ENCODE results near the gene RAB22A.
"Not testable (repeated sequence)": the region's sequence is repeated elsewhere in the genome, so short reads cannot be mapped to it uniquely, and the experiment has no call there.

RAB22A gene

GRCh38 chr20:58406422-58407001, 97.0 kb downstream of the RAB22A start:
- peaks cover 27% of the 10 kb centered on the region for H3K4me1 Mint-ChIP-seq (ENCODE audit: low read depth)
- intact Hi-C loops (cut with micrococcal nuclease) = no loop called here
- H3K4me3 Mint-ChIP-seq = no peak overlapping the region
- H3K27ac Mint-ChIP-seq = no peak overlapping the region
- H3K36me3 Mint-ChIP-seq (ENCODE audit: low read depth) = no peaks in the 10 kb centered on the region
- no peaks in the 10 kb centered on the region for H3K9me3 Mint-ChIP-seq
- H3K27me3 Mint-ChIP-seq = no peaks in the 10 kb centered on the region

- Mint-ChIP-seq H3K27me3 (no peaks in the 10 kb centered on the region), H3K27ac (no peak overlapping the region), H3K9me3 (no peaks in the 10 kb centered on the region), H3K4me1 (ENCODE audit: low read depth) (peaks cover 27% of the 10 kb centered on the region), H3K36me3 (ENCODE audit: low read depth) (no peaks in the 10 kb centered on the region), H3K4me3 (no peak overlapping the region)
- intact Hi-C loops (cut with micrococcal nuclease) = no loop called here
These were observed 97.8 kb downstream of the RAB22A start for GRCh38 chr20:58407201-58407873.

GRCh38 chr20:58407966-58408557, 98.5 kb downstream of the RAB22A start:
- no peaks in the 10 kb centered on the region for H3K27me3 Mint-ChIP-seq
- H3K4me3 Mint-ChIP-seq = no peak overlapping the region
- H3K36me3 Mint-ChIP-seq (ENCODE audit: low read depth) = no peaks in the 10 kb centered on the region
- H3K9me3 Mint-ChIP-seq = no peaks in the 10 kb centered on the region
- H3K27ac Mint-ChIP-seq = no peak overlapping the region
- intact Hi-C loops (cut with micrococcal nuclease) = no loop called here
- H3K4me1 Mint-ChIP-seq (ENCODE audit: low read depth) = peaks cover 27% of the 10 kb centered on the region

GRCh38 chr20:58408603-58409246, 99.2 kb downstream of the RAB22A start:
- H3K9me3 Mint-ChIP-seq = no peaks in the 10 kb centered on the region
- no peaks in the 10 kb centered on the region for H3K36me3 Mint-ChIP-seq (ENCODE audit: low read depth)
- peaks cover 27% of the 10 kb centered on the region for H3K4me1 Mint-ChIP-seq (ENCODE audit: low read depth)
- no peaks in the 10 kb centered on the region for H3K27me3 Mint-ChIP-seq
- no peak overlapping the region for H3K4me3 Mint-ChIP-seq
- intact Hi-C loops (cut with micrococcal nuclease) = no loop called here
- no peak overlapping the region for H3K27ac Mint-ChIP-seq

GRCh38 chr20:58414216-58414615, 104.7 kb downstream of the RAB22A start:
- H3K27me3 Mint-ChIP-seq; H3K27ac Mint-ChIP-seq; intact Hi-C loops (cut with micrococcal nuclease); H3K4me3 Mint-ChIP-seq; H3K9me3 Mint-ChIP-seq: not testable (repeated sequence)
- H3K36me3 Mint-ChIP-seq (ENCODE audit: low read depth) = peaks cover 30% of the 10 kb centered on the region
- H3K4me1 Mint-ChIP-seq (ENCODE audit: low read depth) = peaks cover 26% of the 10 kb centered on the region

DNA sequence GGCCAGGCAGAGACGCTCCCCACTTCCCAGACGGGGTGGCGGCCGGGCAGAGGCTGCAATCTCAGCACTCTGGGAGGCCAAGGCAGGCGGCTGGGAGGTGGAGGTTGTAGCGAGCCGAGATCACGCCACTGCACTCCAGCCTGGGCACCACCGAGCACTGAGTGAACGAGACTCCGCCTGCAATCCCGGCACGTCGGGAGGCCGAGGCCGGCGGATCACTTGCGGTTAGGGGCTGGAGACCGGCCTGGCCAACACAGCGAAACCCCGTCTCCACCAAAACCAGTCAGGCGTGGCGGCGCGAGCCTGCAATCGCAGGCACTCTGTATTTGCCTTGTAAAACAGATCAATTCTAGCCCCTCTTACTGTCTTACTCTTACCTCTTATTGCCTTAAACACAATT, 105.3 kb downstream of the RAB22A start:
- H3K4me3 Mint-ChIP-seq; intact Hi-C loops (cut with micrococcal nuclease); H3K27me3 Mint-ChIP-seq; H3K9me3 Mint-ChIP-seq; H3K27ac Mint-ChIP-seq: not testable (repeated sequence)
- Mint-ChIP-seq H3K36me3 (ENCODE audit: low read depth) (peaks cover 35% of the 10 kb centered on the region), H3K4me1 (ENCODE audit: low read depth) (peaks cover 20% of the 10 kb centered on the region)

- H3K36me3 Mint-ChIP-seq (ENCODE audit: low read depth) = peaks cover 48% of the 10 kb centered on the region
- H3K27me3 Mint-ChIP-seq = no peaks in the 10 kb centered on the region
- H3K4me3 Mint-ChIP-seq = no peak overlapping the region
- intact Hi-C loops (cut with micrococcal nuclease) = no loop called here
- peaks cover 17% of the 10 kb centered on the region for H3K4me1 Mint-ChIP-seq (ENCODE audit: low read depth)
- no peaks in the 10 kb centered on the region for H3K9me3 Mint-ChIP-seq
- H3K27ac Mint-ChIP-seq = no peak overlapping the region
These were observed 106.5 kb downstream of the RAB22A start for GRCh38 chr20:58416057-58416456.

DNA sequence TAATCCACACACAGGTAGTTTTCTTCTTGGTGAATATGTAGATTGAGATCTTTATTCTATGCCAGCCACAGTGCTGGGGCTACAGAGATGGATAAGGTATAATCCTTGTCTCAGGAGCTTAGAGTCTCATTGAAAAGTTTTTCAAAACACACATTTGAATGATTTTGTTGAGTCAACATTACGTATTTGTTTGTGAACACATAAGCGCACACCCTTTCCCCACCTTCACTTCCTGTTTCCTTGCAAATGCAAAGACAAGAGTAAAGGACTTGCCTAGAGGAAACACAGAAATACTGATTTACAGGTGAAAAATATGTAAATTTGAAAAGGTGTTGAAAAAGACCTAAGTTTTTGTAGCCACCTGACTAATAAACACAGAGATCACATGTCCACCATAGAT, 107.3 kb downstream of the RAB22A start:
- no peak overlapping the region for H3K27ac Mint-ChIP-seq
- intact Hi-C loops (cut with micrococcal nuclease) = no loop called here
- H3K27me3 Mint-ChIP-seq = no peaks in the 10 kb centered on the region
- H3K4me1 Mint-ChIP-seq (ENCODE audit: low read depth) = peaks cover 17% of the 10 kb centered on the region
- no peak overlapping the region for H3K4me3 Mint-ChIP-seq
- no peaks in the 10 kb centered on the region for H3K9me3 Mint-ChIP-seq
- H3K36me3 Mint-ChIP-seq (ENCODE audit: low read depth) = peaks cover 54% of the 10 kb centered on the region
